ENCODE results near the gene NLGN2.
A peak's percentile ranks its signal among the peaks of the same experiment; 100 is the strongest.

The NLGN2 gene

DNA sequence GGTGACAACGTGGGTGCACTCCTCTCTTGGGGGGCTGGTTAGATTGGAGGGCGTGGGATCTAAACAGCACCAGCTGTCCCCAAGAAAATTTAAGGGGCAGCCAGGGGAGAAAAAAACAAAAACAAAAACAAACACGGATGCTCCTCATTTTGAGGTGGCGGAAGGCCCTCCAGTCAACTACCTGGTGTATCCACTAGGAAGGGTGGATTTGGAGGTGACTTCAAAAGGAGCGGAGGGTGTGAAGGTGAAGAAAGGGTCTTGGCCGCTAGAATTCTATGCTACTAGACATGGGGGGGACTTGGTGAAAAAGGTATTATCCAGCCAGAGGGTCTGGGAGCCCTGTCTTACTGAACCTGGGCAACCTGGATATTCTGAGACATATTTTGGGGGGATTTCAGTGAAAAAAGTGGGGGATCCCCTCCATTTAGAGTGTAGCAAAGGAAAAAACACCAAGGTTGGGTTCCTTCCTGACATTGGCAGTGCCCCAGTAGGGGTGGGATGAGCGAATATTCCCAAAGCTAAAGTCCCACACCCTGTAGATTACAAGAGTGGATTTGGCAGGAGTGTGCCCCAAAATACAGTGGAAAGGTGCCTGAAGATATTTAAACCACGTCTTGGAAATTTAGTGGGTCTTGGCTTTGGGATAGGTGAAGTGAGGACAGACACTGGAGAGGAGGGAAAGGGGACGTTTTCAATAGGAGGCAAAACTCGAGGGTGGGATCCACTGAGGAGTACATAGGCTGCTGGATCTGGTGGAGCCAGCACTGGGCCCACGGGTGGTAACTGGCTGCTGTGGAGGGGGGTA lies 31.2 kb downstream of the NLGN2 start:
- no peak for DNase-seq

DNA sequence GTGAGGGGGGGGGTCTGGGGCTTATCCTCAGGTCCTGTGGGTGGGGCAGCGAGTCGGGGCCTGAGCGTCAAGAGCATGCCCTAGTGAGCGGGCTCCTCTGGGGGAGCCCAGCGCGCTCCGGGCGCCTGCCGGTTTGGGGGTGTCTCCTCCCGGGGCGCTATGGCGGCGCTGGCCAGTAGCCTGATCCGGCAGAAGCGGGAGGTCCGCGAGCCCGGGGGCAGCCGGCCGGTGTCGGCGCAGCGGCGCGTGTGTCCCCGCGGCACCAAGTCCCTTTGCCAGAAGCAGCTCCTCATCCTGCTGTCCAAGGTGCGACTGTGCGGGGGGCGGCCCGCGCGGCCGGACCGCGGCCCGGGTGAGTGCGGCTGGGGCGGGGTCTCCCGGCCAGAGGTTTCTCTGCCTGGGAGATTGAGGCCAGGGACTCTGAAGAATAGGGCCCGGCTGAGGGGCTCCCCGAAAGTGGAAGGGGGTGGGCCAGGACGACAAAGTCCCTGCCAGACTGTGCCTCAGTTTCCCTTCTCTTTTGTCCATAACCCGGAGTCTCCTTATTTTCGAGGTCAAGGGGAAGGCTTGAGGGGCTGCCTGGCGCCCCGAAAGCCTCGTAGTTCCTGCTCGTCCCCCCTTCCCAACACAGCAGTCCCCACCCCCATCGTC lies 31.9 kb downstream of the NLGN2 start, which contains the start of gene FGF11:
FGF11 (plus strand) TSS at position 51 of the 651 bp plus-strand sequence; CDS start at position 160, 109 bp downstream.
- DNase-seq: no peak

DNA sequence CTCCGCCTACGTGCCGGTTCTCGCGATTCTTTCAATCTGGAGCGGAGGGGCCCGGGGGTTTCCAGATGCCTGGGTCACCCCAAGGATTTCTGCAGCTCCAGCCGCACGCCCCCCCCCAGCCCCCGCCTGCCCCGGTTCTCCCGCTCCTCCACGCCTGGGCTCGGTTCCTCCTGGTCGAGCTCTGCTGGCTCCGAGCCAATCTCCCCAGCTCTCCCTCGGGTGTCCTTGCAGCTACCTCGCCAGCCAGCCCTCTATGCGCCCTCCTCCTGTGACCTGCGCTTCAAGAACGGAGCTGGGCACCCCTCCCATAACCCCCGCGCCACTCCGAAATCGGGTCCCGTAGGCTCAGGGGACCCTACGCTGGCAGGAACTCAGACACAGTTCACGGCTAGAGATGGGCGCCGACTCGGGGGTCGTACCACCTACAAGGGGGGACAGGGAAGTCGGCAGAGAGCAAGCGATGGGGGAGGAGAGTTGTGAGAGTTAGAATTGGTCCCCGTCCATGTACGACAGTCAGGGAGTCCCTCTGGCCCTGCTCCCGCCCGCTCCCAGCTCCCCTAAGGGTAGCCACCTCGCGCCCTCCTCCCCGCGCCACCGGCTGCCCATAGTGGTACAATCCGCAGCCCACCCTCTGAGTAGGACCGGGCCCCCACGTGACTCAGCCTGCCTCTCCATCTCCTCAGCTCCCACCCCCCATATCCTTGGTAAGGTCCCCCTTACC lies 32.6 kb downstream of the NLGN2 start:
- no peak for DNase-seq

DNA sequence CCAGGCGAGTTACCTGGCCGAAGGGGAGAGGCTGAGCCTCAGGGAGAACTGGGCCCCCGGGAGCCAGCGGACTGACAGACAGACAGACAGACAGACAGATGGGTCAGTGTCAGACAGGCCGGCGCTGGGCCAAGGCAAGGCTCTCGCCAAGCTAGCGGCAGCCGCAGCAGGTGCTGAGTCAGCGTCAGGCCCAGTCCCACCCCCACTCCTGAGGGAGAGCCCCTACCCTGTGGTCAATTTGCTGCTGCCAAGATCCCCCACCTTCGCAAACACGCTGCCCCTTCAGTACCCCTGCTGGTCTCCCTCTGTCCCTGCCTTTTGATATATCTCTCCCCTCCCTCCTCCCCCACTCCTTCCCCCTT lies 33.2 kb downstream of the NLGN2 start:
- no peak for DNase-seq

DNA sequence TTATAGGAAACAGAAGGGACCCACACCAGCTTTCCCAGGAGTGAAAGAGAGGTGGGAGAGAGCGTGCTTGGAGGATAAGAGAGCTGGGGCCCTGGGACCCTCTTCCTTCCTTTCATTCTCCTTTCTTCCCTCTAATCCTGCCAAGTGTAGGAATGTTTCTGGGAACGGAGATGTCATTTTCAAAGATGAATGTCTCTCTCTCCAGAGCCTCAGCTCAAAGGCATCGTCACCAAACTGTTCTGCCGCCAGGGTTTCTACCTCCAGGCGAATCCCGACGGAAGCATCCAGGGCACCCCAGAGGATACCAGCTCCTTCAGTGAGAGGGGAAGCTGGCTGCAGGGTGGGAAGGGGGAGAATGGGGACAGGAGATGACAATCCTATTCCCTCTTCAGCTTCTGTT lies 33.6 kb downstream of the NLGN2 start:
- no peak for DNase-seq

DNA sequence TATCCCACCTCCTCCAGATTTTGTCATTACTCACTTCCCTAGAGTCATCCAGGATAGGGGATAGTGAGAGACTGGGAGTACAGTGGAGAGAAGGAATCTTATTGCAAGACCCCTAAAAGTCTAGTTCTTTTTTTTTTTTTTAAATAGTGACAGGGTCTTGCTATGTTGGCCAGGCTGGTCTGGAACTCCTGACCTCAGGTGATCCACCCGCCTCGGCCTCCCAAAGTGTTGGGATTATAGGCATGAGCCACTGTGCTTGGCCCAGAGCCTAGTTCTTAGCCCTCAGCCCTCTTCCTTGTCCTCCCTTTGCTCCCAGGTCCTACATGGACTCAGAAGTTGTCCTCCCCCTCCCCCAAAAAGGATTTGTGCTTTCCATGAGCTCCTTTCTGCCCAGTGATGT lies 34.5 kb downstream of the NLGN2 start:
- DNase-seq: no peak

DNA sequence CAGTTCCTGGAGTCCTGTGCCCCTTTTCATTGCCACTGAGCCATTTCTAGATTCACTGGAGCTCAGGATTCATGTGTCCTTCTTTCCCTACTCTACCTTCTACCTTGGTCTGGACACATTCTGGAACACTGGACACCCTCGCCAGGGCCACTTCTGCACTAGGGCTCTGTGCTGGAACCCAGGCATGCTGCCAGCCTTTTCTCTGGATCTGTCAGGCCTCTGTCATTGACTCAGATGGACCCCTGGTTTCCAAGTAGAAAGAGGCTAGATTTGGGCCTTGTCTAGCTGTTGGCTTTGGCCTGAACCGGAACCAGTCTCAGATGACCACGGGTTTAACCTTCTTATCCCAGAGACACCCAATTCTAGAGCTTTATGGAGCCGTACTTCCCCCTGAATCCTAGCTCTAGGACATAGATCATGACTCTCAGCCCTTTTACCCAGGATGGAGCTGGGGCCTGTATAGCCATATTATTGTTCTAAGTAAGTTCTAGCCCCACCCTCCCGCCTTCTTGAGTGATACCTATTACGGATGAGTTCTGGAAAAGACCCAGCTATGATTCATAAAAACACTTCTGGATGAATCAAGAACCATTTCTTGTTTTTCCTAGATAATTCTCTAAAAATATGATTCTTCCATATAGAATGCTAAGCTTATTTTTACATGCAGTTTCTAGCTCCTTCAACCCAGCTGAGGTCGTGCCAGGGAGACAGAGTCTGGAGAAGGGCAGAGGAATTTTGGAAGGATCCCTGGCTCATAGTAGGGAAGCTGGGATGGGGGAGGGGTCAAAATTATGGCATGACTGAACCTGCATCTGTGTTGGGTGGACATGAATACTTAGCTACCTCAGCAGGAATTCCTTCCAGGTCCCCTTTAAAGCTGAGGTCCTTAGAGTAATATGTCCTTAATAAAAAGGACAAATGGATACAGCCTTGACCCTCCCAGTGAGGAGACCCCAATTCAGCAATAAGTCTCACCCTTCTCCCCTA lies 36.1 kb downstream of the NLGN2 start:
- no peak for DNase-seq

DNA sequence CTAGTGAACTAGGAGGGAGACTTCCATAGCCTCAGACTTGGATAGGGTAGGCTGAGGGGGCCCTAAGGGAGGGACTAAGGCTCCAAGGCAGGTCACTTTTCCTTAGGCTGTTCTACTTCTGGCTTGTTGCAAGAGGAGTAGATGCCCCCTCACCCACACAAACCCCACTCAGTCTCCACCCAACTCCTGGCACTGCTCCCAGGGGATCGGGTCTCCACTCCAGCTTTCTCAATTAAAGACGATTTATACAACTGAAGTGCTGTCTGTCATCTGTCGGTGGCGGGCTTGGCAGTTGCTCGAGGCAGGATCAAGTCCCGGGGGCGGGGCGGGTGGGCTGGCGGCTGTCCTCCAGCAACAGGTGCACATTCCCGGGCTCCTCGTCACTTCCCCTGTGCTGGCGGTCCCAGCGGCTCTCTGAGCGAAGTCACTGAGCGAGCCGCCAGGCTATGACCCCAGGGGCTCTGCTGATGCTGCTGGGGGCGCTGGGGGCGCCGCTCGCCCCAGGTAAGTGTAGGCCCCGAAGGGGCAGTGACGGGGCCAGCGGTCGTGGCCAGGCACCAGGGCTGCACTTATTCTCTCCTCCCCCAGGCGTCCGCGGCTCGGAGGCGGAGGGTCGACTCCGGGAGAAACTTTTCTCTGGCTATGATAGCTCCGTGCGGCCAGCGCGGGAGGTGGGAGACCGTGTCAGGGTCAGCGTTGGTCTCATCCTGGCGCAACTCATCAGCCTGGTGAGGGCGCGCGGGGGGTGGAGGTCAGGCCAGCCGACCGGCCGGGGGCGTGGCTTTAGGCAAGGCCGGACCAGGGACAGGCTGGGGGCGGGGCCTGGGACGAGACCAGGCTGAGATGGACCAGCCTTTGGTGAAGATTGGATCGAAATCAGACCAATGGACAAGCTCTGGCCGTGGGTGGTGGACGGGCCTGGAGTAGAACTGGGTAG lies 37.3 kb downstream of the NLGN2 start, which contains the start of gene CHRNB1:
CHRNB1 (plus strand) TSS at position 380 of the 937 bp plus-strand sequence; CDS start at position 447, 67 bp downstream.
- DNase-seq: peak; percentile 65

DNA sequence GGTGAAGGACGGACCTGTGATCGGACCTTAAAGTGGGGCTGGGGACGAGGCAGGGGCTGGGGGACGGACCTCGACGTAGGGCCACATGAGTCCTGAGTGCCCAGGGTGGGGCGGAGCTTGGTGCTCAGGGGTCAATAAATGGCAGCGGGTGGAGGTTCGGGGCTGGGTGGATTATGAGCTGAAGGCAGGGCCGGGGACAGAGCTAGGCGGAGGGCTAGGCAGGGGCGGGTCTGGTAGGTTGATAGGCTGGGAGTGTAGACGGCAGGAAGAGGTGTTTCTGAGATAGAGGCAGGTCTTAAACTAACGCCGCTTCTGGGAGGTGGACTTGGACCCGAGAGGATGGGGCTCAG lies 37.9 kb downstream of the NLGN2 start:
- DNase-seq: no peak

DNA sequence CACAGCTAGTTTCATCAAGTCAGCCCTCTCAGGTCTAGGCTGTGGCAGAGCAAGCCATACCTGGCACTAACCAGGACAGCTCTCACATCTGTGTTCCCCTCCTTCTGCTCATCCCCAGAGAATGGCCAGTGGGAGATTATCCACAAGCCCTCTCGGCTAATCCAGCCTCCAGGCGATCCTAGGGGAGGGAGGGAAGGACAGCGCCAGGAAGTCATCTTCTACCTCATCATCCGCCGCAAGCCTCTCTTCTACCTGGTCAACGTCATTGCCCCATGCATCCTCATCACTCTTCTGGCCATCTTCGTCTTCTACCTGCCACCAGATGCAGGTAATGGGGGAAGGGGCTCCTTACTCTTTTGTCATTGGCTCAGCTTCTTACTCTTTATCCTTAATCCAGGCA lies 40.8 kb downstream of the NLGN2 start:
- no peak for DNase-seq

DNA sequence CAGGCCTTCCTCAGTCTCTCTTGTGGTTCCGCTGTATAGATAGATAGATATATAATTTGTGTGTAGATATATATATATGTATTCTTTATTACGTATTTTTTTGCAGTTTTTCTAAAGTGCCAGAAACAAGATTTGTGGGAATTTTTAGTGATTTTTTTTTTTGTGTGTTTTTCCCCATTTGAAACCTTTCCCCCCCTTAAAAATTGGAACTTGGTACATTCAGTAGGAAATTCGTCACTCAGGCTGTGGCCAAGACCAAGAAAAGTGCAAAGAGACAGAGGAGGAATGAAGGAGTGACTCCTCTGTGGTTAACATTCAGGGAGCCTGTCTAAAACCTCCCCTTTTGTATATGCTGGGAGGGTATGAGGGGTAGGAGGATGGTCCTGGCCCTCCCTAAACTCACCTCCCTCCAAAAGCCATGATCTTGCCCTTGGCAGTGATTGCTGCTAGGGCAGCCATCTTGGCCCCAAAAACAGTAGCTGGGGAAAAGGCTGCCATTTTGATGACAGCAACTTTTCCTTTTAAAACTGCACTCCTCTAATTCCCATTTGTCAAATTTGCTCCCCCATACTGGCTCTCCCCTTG lies 52.4 kb downstream of the NLGN2 start:
- DNase-seq: no peak

DNA sequence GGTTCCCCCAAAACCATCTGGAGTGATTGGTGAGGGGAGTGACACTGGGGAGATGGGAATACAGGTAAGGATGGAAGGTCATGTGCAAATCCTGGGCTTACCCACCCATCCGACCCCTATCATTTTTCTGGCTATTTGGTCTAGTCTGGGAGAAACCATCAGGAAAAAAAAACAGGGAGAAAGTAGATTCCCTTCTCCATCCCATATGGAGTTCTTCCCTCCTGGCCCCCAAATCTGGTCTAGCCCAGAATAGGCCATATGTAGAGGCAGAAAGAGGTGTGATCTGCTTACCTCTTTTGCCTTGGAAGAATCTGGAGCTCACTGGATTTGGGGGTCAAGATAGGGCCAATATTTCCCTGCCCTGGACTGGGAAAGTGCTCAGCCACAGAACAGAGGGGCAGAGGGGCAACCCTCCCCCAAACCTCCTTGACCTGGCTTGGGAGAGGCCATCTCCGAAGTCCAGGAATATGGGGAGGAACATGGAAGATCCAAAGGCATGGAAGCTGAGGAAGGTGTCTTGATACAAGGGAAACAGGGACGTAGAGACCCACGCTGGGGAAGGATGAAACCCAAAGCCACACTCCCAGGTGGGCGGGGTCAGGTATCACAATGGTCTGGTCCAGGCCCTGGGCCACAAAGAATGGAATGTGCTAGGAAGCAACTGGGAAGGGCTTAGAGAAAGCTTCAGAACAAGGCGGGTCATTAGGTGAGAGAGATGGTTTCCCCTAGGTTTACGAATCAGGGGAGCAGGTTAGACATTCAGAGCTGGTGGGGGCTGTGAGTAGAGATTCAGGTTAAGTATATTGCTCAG lies 53.4 kb downstream of the NLGN2 start:
- DNase-seq: no peak

DNA sequence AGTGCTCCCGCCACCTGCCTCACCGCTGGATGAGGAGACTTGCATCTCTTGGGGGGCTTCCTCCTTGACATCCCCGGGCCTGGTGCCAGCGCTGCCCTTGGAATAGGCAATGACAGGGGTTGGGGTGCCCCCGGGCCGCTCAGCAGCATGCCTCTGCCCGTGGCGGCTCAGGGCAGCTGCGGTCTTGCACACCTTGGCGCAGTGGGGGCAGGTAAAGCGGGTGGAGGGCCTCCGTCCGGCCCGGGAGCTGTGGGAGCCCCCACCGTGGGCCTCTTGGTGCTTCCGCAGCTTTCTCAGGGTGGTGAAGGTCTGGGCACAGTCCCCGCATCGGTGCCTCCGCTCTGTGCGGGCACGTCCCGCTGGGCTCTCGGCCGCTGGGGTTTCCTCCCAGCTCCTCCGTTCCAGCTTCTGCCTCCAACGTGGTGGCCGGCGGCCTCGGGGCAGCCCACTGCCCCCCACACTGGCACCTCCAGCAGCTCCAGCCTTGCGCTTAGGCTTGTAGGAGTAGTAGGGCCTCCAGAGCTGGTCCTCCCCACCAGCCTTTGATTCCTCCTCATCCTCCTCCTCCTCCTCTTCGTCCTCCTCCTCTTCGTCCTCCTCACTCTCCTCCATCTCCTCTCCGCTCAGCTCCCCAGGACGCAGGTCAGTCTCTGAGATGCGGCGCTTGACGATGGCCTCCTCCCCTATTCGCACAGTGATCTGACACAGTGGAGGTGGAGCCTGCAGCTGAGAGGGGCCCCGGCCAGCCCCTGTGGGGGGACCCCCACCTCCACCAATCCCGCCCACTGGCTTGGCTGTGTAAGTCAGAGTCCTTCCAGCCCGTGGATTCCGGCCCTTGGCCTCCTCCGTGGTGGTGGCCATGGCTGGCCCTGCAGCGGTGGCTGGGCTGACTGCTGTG lies 55.1 kb downstream of the NLGN2 start:
- DNase-seq: no peak

DNA sequence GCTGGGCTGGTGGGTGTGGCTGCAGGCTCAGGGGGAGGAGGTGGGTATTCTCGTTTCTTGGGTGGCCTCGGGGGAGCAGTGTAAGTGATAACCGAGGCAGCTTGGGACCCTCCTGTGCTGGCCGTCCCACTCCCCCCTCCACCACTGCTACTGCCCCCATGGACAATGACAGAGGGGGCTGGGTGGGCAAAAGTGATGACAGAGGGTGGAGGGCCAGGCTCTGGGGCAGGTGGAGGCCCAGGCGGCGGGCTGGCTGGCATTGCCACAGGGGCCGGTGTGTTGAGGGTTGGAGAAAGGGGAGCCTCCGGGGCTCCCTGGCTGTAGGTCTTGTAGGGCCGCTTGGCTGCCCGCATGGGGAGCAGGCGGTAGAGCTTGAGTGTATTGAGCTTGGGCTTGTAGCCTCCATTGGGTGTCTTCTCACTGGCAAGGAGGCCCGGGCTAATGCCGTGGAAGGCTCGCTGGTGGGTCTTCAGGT lies 55.8 kb downstream of the NLGN2 start:
- no peak for DNase-seq

DNA sequence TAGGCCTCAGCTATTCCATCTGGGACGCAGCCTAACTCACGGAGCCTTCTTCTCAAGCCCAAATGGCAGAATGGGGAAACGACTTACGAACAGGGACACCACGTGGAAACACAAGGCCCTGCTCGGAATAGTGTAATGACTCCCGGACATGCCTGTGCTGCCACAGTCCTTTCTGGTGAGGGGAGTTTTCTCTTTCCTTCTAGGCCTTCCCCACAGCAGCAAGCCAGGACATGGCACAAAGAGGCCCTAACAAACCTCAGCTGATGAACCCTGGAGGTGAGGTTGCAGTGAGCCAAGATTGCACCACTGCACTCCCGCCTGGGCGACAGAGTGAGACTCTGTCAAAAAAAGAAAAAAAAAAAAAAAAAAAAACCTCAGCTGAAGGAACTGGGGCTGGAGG lies 56.4 kb downstream of the NLGN2 start:
- no peak for DNase-seq

DNA sequence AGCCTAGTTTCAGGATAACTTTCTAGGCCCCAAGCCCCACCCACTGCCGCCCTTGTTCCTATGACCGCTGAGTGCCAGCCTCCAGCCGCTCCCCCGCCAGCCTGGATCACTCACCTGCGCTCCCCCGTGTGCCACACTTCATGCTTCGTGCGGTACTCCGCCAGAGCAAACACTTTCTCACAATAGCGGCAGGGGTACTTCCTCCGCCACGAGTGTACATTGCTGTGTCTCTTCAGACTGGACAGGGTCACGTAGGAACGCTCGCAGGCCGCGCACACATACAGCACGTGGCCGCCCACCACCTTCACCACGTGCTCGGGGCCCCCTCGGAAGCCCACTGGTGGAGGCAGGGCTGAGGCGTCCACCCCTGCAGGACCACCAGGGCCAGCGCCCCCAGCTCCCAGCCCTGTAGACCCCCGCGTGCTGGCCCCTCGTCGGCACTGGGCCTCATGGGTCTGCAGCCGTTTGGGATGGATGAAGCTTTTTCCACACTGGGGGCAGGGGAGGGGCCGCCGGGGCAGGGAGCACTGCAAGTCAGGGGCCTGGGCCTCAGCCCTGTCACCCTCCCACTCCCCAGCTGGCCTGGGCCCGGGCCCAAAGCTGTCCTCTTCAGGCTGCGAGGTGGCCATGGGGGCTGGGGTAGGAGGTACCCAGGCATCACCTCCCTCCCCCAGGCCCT lies 58.1 kb downstream of the NLGN2 start:
- no peak for DNase-seq

DNA sequence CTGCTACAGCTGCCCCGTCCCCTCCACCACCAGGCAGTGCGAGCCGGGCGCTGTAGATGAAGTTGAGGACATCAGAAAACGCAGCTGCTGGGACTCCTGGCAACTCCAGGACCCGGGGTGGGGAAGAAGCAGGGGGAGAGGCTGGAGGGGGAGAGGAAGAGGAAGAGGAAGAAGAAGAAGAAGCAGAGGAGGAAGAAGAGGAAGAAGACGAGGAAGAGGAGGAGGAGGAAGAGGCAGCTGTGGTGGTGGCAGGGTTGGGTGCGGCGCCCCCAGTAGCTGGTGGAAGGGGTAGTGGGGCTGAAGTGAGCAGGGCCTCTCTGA lies 58.6 kb downstream of the NLGN2 start:
- no peak for DNase-seq

DNA sequence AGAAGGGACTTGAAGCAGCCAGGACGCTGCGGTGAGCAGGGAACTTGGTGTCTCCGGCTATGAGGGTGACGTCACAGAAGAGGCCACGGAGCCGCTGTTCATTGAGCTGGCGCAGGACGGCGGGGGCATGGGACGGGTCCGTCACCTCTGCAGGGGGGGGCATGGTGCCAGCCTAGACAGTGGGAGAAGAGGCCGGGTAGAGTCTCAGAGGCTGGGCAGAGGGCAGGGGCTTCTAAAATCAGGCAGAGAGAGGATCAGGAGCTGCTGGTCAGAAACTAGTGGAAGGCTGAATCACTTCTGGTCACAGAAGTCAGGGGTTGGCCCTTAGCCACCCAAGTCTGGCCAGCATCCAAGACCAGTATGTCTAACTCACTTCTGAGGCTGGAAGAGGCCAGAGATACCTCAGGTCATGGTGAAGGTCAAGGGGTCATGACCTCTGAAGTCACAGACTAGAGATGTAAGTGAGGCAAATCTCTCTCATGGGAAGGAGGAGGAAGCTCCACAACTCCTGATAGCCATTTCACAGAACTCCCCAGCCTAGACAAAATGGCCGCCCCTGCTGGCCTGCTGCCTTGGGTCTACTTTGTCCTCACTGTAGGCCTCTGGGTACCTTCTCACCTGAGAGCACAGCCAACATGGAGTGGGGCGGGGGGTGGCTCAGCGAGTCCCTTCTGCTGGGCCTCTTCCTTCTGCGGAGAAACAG lies 59.1 kb downstream of the NLGN2 start:
- no peak for DNase-seq

Measured in NCI-H524 treated with DMSO at 0.1 percent for 48 hours (cell line).